Activated CD8-positive, alpha-beta memory T cell treated with anti-CD3 and anti-CD28 coated beads, Interleukin-2, amount 50 U/mL, for 1 hour (primary cell): ENCODE measurements around the gene NRIP1.
A peak's percentile ranks its signal among the peaks of the same experiment; 100 is the strongest.

Source experiments
- DNase-seq: peaks from one replicate; pipeline ENCODE4 v3.0.0-alpha.2; 2020; ENCODE audit errors: extremely low read depth

The NRIP1 gene

GRCh38 chr21:15064576-15065391, at the start of gene NRIP1:
Gene NRIP1, minus strand, starts transcription at chr21:15065000. Its CDS starts 96,808 bp downstream, at chr21:14968192.
- peak; percentile 47 for DNase-seq

- DNase-seq: no peak
Measured at GRCh38 chr21:15112858-15113257, 48.1 kb upstream of the NRIP1 start.

GRCh38 chr21:15108801-15109200, 44.0 kb upstream of the NRIP1 start:
- no peak for DNase-seq

GRCh38 chr21:15104470-15104869, 39.7 kb upstream of the NRIP1 start:
- no peak for DNase-seq

GRCh38 chr21:15098908-15099307, 34.1 kb upstream of the NRIP1 start:
- no peak for DNase-seq

GRCh38 chr21:15098181-15098580, 33.4 kb upstream of the NRIP1 start:
- DNase-seq: no peak

GRCh38 chr21:15097580-15097979, 32.8 kb upstream of the NRIP1 start:
- DNase-seq: no peak

GRCh38 chr21:15096146-15096545, 31.3 kb upstream of the NRIP1 start:
- DNase-seq: no peak

- no peak for DNase-seq
Measured at GRCh38 chr21:15095326-15095725, 30.5 kb upstream of the NRIP1 start.

GRCh38 chr21:15094706-15095105, 29.9 kb upstream of the NRIP1 start:
- no peak for DNase-seq

GRCh38 chr21:15093216-15093615, 28.4 kb upstream of the NRIP1 start:
- DNase-seq: no peak

GRCh38 chr21:15092745-15093144, 27.9 kb upstream of the NRIP1 start:
- no peak for DNase-seq

- DNase-seq: no peak
Measured at GRCh38 chr21:15090390-15090789, 25.6 kb upstream of the NRIP1 start.

- no peak for DNase-seq
Measured at GRCh38 chr21:15088488-15088887, 23.7 kb upstream of the NRIP1 start.

- DNase-seq: no peak
Measured at GRCh38 chr21:15084668-15085067, 19.9 kb upstream of the NRIP1 start.

GRCh38 chr21:15080526-15080925, 15.7 kb upstream of the NRIP1 start:
- DNase-seq: no peak

GRCh38 chr21:15079269-15079668, 14.5 kb upstream of the NRIP1 start:
- DNase-seq: no peak

GRCh38 chr21:15078180-15078579, 13.4 kb upstream of the NRIP1 start:
- DNase-seq: no peak

- no peak for DNase-seq
Measured at GRCh38 chr21:15077529-15078145, 12.8 kb upstream of the NRIP1 start.

- DNase-seq: no peak
Measured at GRCh38 chr21:15076730-15077129, 11.9 kb upstream of the NRIP1 start.

GRCh38 chr21:15071009-15071408, 6.2 kb upstream of the NRIP1 start:
- no peak for DNase-seq

- DNase-seq: no peak
Measured at GRCh38 chr21:15066123-15066575, 1.3 kb upstream of the NRIP1 start.

GRCh38 chr21:15065392-15066122, 757 bp upstream of the NRIP1 start:
- DNase-seq: peak; percentile 44
